Osteocyte (in vitro differentiated cells): ENCODE results near the gene THSD7A. TPM values are rescaled to one million over a fixed set of nuclear protein-coding genes. Genes with fewer than 3 reads are reported as not detected.

ENCODE experiments used
- DNase-seq: peaks from one replicate; pipeline ENCODE4 v3.0.0; 2021; ENCODE audit warnings: mixed read lengths; ENCODE audit not compliant: unreplicated experiment; ENCODE audit errors: extremely low spot score
- H3K27ac Mint-ChIP-seq: one replicate; pipeline ENCODE4 v1.8.0; 2021; ENCODE audit warnings: mild to moderate bottlenecking, mixed read lengths; ENCODE audit not compliant: unreplicated experiment
- H3K27me3 Mint-ChIP-seq: one replicate; pipeline ENCODE4 v1.8.0; 2021; ENCODE audit warnings: mixed read lengths; ENCODE audit not compliant: unreplicated experiment
- H3K36me3 Mint-ChIP-seq: one replicate; pipeline ENCODE4 v1.8.0; 2021; ENCODE audit warnings: mixed read lengths; ENCODE audit not compliant: unreplicated experiment
- H3K4me1 Mint-ChIP-seq: one replicate; pipeline ENCODE4 v1.8.0; 2021; ENCODE audit warnings: mixed read lengths; ENCODE audit not compliant: unreplicated experiment
- H3K4me3 Mint-ChIP-seq: one replicate; pipeline ENCODE4 v1.8.0; 2021; ENCODE audit warnings: mild to moderate bottlenecking, moderate library complexity, mixed read lengths; ENCODE audit not compliant: unreplicated experiment
- H3K9me3 Mint-ChIP-seq: one replicate; pipeline ENCODE4 v1.8.0; 2021; ENCODE audit warnings: mixed read lengths; ENCODE audit not compliant: unreplicated experiment
- total RNA-seq: library from RNA; stranded (reverse); gene quantifications from 2 replicates; pipeline ENCODE4 v1.2.1, GENCODE V29; 2021
- TF ChIP-seq, protein P1 (sequence below): fragments of 200-600 bp; sonication (generic); IDR thresholded peaks from 2 replicates; pipeline ENCODE4 v1.5.0; 2021; ENCODE audit warnings: antibody characterized with exemption, mild to moderate bottlenecking, moderate library complexity

THSD7A gene
- total RNA-seq, 1 donor from 2014 or later, result 2.0 TPM

DNA sequence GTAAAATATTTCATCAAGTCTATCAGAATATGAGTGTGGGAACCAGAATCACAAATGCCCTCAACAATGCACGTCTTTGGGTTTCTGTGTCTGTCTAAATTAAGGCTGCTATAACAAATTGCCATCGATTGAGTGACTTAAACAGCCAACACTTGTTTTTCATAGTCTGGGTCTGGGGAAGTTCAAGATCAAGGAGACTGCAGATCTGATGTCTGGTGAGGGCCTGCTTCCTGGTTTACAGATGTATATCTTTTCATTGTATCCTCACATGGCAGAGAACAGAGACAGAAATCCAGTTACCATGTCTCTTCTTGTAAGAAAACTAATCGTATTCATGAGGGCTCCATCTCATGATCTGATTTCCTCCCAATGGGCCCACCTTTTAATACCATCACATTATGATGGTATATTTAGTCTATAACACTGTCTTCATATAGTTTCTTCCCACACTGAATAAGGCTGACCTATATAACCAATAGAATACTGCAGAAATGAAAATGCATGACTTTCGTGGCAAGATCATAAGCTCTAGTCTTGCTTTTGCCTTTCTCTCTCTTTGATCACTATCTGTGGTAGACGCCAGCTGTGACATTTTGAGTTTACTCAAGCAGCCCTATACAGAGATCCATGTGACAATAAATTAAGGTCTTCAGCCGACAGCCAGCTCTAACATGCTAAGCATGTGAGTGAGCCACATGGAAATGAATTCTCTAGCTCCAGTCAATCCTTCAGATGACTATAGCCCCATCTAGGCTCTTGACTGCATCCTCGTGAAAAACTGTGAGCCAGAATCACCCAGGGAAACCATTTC is 51.9 kb downstream of the THSD7A start:
- Mint-ChIP-seq H3K4me3 (no peak overlapping the region), H3K4me1 (peaks cover 3% of the 10 kb centered on the region), H3K27ac (no peak overlapping the region), H3K27me3 (no peaks in the 10 kb centered on the region), H3K9me3 (no peaks in the 10 kb centered on the region), H3K36me3 (no peaks in the 10 kb centered on the region)
- DNase-seq, result no peak
- TF ChIP-seq, protein P1, sequence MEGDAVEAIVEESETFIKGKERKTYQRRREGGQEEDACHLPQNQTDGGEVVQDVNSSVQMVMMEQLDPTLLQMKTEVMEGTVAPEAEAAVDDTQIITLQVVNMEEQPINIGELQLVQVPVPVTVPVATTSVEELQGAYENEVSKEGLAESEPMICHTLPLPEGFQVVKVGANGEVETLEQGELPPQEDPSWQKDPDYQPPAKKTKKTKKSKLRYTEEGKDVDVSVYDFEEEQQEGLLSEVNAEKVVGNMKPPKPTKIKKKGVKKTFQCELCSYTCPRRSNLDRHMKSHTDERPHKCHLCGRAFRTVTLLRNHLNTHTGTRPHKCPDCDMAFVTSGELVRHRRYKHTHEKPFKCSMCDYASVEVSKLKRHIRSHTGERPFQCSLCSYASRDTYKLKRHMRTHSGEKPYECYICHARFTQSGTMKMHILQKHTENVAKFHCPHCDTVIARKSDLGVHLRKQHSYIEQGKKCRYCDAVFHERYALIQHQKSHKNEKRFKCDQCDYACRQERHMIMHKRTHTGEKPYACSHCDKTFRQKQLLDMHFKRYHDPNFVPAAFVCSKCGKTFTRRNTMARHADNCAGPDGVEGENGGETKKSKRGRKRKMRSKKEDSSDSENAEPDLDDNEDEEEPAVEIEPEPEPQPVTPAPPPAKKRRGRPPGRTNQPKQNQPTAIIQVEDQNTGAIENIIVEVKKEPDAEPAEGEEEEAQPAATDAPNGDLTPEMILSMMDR, result no peak

DNA sequence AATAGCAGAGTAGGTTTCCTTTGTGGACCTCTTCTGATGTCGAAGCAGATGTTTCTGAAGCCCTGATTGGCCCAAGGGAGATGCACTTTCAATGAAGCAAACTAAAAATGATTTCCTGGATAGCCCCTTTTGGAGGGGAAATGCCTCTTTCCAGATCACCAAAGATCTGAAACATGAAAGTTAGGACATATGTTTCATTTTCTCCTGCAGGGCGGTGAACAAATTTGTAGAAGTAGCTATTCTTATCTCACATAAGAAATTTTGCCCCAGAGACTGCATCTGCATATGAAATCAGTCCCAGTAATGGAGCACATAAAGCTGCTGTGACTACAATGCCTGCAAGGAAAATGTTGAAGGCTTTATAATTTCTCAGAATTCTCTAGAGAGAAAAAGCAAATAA is 56.0 kb downstream of the THSD7A start:
- Mint-ChIP-seq H3K4me1 (no peaks in the 10 kb centered on the region), H3K9me3 (no peaks in the 10 kb centered on the region), H3K36me3 (no peaks in the 10 kb centered on the region), H3K4me3 (no peak overlapping the region), H3K27me3 (no peaks in the 10 kb centered on the region), H3K27ac (no peak overlapping the region)
- TF ChIP-seq, protein P1, result no peak
- no peak for DNase-seq

DNA sequence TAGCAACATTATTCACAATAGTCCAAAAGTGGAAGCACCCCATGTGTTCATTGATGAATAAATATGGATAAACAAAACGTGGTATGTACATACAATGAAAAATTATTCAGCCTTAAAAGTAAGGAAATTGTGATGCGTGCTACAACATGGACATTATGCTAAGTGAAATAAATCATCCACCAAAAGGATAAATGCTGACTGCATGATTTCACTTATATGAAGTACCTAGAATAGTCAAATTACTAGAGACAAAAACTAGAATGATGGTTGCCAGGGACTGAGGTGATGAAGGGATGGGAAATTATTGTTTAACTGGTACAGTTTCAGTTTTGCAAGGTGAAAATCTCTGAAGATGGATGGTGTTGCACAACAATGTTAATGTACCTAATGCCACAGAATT is 56.6 kb downstream of the THSD7A start:
- no peaks in the 10 kb centered on the region for H3K4me1 Mint-ChIP-seq
- no peak overlapping the region for H3K4me3 Mint-ChIP-seq

DNA sequence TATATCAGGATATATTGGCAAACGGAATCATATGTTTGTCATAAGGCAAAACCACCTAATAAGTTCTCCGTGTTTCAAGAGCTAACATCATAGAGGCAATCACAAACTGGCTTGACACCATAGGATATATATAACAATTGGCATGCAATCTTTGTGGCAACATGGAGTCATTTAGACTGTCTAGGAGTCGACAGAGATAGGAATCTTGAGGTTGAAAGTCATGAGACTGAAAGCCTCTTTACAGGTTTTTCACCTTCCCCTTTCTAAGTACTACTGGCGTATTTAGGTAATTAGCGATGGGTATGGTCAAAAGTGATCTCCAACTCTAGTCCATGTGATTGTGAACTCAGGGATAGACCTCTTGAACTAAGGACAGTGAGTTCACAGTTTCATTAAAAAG is 63.7 kb downstream of the THSD7A start:
- DNase-seq, result no peak
- Mint-ChIP-seq H3K4me1 (no peaks in the 10 kb centered on the region), H3K27ac (no peak overlapping the region), H3K9me3 (no peaks in the 10 kb centered on the region), H3K27me3 (peaks cover 2% of the 10 kb centered on the region), H3K36me3 (no peaks in the 10 kb centered on the region), H3K4me3 (no peak overlapping the region)
- TF ChIP-seq, protein P1, result no peak

More for the DNA sequence above, 56.6 kb downstream of the THSD7A start:
- H3K27me3 Mint-ChIP-seq, result no peaks in the 10 kb centered on the region
- no peak for DNase-seq
- no peaks in the 10 kb centered on the region for H3K9me3 Mint-ChIP-seq
- no peaks in the 10 kb centered on the region for H3K36me3 Mint-ChIP-seq
- TF ChIP-seq, protein P1, result no peak
- no peak overlapping the region for H3K27ac Mint-ChIP-seq

DNA sequence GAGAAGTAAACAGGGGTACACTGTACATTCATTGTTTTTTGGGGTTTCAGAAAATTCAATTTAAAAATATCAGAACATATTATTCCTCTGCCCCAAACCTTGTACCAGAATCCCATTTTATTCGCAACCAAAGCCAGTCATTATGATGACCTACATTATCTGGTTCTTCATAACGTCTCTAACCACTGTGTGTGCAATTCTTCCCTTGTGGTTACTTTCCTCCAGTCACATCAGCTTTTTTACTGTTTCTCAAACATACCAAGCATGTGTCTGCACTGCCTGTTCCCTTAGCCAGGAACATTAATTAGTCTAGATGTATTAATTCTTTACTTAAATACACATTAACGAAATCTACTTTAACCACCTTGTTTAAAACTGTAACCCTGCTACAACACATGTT is 64.8 kb downstream of the THSD7A start:
- TF ChIP-seq, protein P1, result no peak
- Mint-ChIP-seq H3K4me3 (no peak overlapping the region), H3K9me3 (no peaks in the 10 kb centered on the region), H3K4me1 (no peaks in the 10 kb centered on the region), H3K36me3 (no peaks in the 10 kb centered on the region), H3K27me3 (peaks cover 2% of the 10 kb centered on the region), H3K27ac (no peak overlapping the region)
- DNase-seq, result no peak
